Measurements from ENCODE around the gene CCDC12.

GRCh38 chr3:46888705-46889104, 87.8 kb downstream of the CCDC12 start:
- TF ChIP-seq CTCF (IDR thresholded peaks at IDR 0.05) (no peak), POLR2A (IDR thresholded peaks at IDR 0.05) (no peak)

Data from lower leg skin (tissue), 3 donors.